ENCODE data around the gene PCCA.

DNA sequence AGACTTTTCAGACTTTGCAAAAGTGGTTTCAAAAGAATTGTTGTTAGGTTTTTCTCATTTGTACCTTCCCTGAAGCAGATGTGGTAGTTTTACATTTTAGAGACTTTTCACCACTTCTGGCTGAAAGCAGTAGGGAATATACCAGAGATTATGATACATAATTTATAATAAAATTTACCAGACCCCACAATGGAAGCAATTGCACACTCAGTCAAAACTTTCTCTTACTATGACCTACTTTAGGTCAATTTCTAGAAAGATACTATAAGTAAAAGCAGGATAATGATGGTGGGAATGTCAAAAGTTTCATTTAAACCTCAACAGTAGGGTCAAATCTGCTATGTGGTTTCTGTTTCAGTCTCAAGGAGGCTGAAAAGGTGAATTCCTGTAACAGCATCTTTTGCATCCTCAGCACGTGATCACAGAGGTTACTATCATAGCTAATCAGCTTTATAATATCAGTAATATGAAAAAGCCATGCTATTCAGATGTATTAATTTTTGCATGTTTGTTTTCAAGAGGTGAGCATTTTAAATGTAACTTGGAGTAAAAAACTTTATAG is 26.9 kb downstream of the PCCA start:
- no peak for TF ChIP-seq BACH2 (CRISPR knock-in tag; IDR thresholded peaks at IDR 0.05; ENCODE audit: borderline replicate concordance)
- TF ChIP-seq, protein P1, sequence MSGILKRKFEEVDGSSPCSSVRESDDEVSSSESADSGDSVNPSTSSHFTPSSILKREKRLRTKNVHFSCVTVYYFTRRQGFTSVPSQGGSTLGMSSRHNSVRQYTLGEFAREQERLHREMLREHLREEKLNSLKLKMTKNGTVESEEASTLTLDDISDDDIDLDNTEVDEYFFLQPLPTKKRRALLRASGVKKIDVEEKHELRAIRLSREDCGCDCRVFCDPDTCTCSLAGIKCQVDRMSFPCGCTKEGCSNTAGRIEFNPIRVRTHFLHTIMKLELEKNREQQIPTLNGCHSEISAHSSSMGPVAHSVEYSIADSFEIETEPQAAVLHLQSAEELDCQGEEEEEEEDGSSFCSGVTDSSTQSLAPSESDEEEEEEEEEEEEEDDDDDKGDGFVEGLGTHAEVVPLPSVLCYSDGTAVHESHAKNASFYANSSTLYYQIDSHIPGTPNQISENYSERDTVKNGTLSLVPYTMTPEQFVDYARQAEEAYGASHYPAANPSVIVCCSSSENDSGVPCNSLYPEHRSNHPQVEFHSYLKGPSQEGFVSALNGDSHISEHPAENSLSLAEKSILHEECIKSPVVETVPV (CRISPR knock-in tag; IDR thresholded peaks at IDR 0.05): no peak
- TF ChIP-seq, protein P2, sequence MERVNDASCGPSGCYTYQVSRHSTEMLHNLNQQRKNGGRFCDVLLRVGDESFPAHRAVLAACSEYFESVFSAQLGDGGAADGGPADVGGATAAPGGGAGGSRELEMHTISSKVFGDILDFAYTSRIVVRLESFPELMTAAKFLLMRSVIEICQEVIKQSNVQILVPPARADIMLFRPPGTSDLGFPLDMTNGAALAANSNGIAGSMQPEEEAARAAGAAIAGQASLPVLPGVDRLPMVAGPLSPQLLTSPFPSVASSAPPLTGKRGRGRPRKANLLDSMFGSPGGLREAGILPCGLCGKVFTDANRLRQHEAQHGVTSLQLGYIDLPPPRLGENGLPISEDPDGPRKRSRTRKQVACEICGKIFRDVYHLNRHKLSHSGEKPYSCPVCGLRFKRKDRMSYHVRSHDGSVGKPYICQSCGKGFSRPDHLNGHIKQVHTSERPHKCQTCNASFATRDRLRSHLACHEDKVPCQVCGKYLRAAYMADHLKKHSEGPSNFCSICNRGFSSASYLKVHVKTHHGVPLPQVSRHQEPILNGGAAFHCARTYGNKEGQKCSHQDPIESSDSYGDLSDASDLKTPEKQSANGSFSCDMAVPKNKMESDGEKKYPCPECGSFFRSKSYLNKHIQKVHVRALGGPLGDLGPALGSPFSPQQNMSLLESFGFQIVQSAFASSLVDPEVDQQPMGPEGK (CRISPR knock-in tag; IDR thresholded peaks at IDR 0.05; ENCODE audit: borderline replicate concordance): no peak

Measured in SK-N-SH treated with all-trans-retinoic acid at 6 μM for 48 hours (cell line).